Tibial nerve (tissue), 4 donors: ENCODE measurements around the gene SGCB. TPM values are rescaled to one million over a fixed set of nuclear protein-coding genes. Genes with fewer than 3 reads are reported as not detected.

Experiments used
- DNase-seq, 2 donors: peaks; one replicate each; pipeline ENCODE4 v3.0.0-alpha.2; 2019; ENCODE audit warnings: low spot score in 2 of 2
- H3K27ac ChIP-seq, 4 donors: fragments of 200-600 bp; sonication (generic) in 3 of 4; one replicate each; pipeline ENCODE4 v1.5.1; 2017 to 2019; ENCODE audit warnings: mild to moderate bottlenecking in 1 of 4
- H3K27me3 ChIP-seq, 2 donors: fragments of 200-600 bp; sonication (generic) in 1 of 2; one replicate each; pipeline versions ENCODE4 v1.5.1 to v1.6.0; 2017 to 2019
- H3K36me3 ChIP-seq, 3 donors: fragments of 200-600 bp; sonication (generic); one replicate each; pipeline ENCODE4 v1.5.1; 2018 to 2019
- H3K4me1 ChIP-seq, 4 donors: fragments of 200-600 bp; sonication (generic) in 3 of 4; one replicate each; pipeline ENCODE4 v1.5.1; 2017 to 2019
- H3K4me3 ChIP-seq, 4 donors: fragments of 200-600 bp; sonication (generic) in 3 of 4; one replicate each; pipeline ENCODE4 v1.5.1; 2017 to 2019; ENCODE audit warnings: mild to moderate bottlenecking in 1 of 4, moderate library complexity in 1 of 4
- H3K9me3 ChIP-seq, 4 donors: fragments of 200-600 bp; sonication (generic) in 3 of 4; one replicate each; pipeline ENCODE4 v1.5.1; 2017 to 2019
- EP300 ChIP-seq, 2 donors: sonication (generic); formaldehyde crosslinking; IDR thresholded peaks; one replicate each; pipeline ENCODE4 v1.6.1; 2017; ENCODE audit warnings: antibody characterized with exemption in 2 of 2, mild to moderate bottlenecking in 1 of 2
- POLR2A ChIP-seq, 2 donors: fragments of 450-650 bp; IDR thresholded peaks; one replicate each; pipeline ENCODE4 v1.6.1; 2017; ENCODE audit warnings: antibody characterized with exemption in 2 of 2, mild to moderate bottlenecking in 2 of 2, moderate library complexity in 2 of 2
- WGBS, 2 donors: methylation state at CpG; one replicate each; pipeline ENCODE4 v1.1.5; 2018; 5-methylcytosine and 5-hydroxymethylcytosine counted together
- total RNA-seq, 4 donors: library from RNA; depleted of rRNA; stranded (reverse); fragments of >200 nt; gene quantifications; one replicate each; pipeline ENCODE4 v1.1.0, GENCODE V29; 2016
- TF ChIP-seq, protein P1 (sequence below), 5 experiments: fragments of 200-600 bp in 3 of 5; fragments of 450-650 bp in 2 of 5; sonication (generic) in 3 of 5; IDR thresholded peaks; one replicate each; pipeline ENCODE4 v1.5.1; 2016 to 2019; ENCODE audit warnings: antibody characterized with exemption in 5 of 5, mild to moderate bottlenecking in 3 of 5, moderate library complexity in 2 of 5

The SGCB gene
- total RNA-seq, 4 donors from 2014 or later: 47.7 to 108 (median 73.4) TPM

- DNase-seq: no peak
- Histone ChIP-seq H3K36me3 (peaks cover 0 to 28% (median 0%) of the 10 kb centered on the region in 3 donors), H3K9me3 (no peaks in the 10 kb centered on the region), H3K4me1 (no peaks in the 10 kb centered on the region), H3K4me3 (peak overlapping the region in 1 of 4 donors; percentile 14), H3K27me3 (no peaks in the 10 kb centered on the region), H3K27ac (no peak overlapping the region)
- TF ChIP-seq POLR2A (IDR thresholded peaks at IDR 0.05) (no peak), EP300 (IDR thresholded peaks at IDR 0.05) (no peak)
- TF ChIP-seq, protein P1, sequence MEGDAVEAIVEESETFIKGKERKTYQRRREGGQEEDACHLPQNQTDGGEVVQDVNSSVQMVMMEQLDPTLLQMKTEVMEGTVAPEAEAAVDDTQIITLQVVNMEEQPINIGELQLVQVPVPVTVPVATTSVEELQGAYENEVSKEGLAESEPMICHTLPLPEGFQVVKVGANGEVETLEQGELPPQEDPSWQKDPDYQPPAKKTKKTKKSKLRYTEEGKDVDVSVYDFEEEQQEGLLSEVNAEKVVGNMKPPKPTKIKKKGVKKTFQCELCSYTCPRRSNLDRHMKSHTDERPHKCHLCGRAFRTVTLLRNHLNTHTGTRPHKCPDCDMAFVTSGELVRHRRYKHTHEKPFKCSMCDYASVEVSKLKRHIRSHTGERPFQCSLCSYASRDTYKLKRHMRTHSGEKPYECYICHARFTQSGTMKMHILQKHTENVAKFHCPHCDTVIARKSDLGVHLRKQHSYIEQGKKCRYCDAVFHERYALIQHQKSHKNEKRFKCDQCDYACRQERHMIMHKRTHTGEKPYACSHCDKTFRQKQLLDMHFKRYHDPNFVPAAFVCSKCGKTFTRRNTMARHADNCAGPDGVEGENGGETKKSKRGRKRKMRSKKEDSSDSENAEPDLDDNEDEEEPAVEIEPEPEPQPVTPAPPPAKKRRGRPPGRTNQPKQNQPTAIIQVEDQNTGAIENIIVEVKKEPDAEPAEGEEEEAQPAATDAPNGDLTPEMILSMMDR (IDR thresholded peaks at IDR 0.05): no peak
- 0 to 56% methylated on average over 1 of the region's 1 CpG for WGBS, 2 donors
These were observed 20.3 kb downstream of the SGCB start for GRCh38 chr4:52017814-52018213.

DNA sequence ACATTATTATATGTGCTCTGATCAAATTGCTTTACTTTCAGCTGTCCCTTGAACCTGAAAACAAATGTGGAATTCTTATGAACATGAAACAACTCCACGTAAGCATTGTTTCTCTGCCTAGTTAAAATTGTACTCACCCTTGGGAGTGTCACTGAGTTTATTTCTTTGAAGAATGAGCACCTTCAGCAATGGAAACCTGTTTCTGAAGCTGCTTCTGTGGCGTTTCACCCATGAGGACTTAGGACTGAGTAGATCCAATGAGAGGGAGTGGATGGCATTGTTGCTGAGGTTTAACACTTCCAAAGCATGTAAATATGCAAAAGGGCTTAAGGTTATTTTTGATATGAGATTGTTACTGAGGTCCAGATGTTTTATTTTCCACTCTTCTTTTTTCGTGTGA is 21.1 kb downstream of the SGCB start:
- no peaks in the 10 kb centered on the region for H3K27me3 ChIP-seq
- TF ChIP-seq EP300 (IDR thresholded peaks at IDR 0.05) (no peak), POLR2A (IDR thresholded peaks at IDR 0.05) (no peak)
- TF ChIP-seq, protein P1 (IDR thresholded peaks at IDR 0.05): no peak
- no peaks in the 10 kb centered on the region for H3K4me1 ChIP-seq
- WGBS, 2 donors: 73 to 80% methylated on average over 3 of the region's 3 CpGs
- H3K4me3 ChIP-seq: no peak overlapping the region
- H3K9me3 ChIP-seq: no peaks in the 10 kb centered on the region
- DNase-seq: no peak
- peaks cover 0 to 27% (median 0%) of the 10 kb centered on the region in 3 donors for H3K36me3 ChIP-seq
- H3K27ac ChIP-seq: no peak overlapping the region

DNA sequence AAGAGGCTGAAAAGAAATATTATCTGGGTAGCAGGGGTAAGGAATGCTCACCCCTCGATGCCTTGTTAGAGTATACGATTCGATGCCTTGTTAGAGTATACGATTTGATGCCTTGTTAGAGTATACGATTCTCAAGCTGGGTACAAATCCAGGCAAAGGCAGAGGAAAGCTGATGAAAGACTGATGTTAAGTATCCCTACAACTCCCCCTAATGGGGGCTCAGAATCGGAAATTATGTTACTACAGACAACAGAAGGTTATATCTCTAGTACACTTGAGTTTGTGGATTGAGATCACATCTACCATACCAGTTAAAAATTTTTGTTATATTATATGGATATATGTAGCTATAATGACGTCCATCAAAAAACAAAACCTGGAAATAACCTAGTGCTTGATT is 22.7 kb downstream of the SGCB start:
- H3K27ac ChIP-seq: no peak overlapping the region
- H3K9me3 ChIP-seq: no peaks in the 10 kb centered on the region
- no peak overlapping the region for H3K4me3 ChIP-seq
- TF ChIP-seq POLR2A (IDR thresholded peaks at IDR 0.05) (no peak), EP300 (IDR thresholded peaks at IDR 0.05) (no peak)
- TF ChIP-seq, protein P1 (IDR thresholded peaks at IDR 0.05): no peak
- DNase-seq: peak in 1 of 2 donors; percentile 42
- peaks cover 0 to 34% (median 0%) of the 10 kb centered on the region in 3 donors for H3K36me3 ChIP-seq
- H3K4me1 ChIP-seq: no peaks in the 10 kb centered on the region
- 70 to 74% methylated on average over 7 of the region's 7 CpGs for WGBS, 2 donors
- H3K27me3 ChIP-seq: no peaks in the 10 kb centered on the region

DNA sequence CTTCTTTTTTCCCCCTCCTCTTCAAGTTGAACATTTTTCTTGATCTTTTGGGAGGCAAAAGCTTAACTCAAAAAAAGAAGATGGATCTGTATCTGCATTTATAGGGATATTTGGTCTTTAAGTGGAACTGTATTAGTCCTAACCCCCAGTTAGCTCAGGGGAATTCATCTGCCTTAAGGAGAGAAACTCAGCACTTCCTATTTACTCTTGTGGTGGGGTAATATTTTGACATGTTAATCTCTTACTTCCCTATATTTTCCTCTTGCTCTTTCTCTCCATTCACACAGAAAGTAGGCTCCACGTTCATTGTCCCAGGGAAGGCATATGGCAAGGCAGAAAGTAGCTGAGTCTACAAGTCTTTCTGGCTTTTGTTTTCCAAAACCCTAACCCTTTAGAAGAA is 23.2 kb downstream of the SGCB start:
- 33 to 46% methylated on average over 1 of the region's 1 CpG for WGBS, 2 donors
- Histone ChIP-seq H3K9me3 (no peaks in the 10 kb centered on the region), H3K4me3 (no peak overlapping the region), H3K36me3 (peaks cover 0 to 39% (median 0%) of the 10 kb centered on the region in 3 donors), H3K27ac (no peak overlapping the region), H3K4me1 (no peaks in the 10 kb centered on the region), H3K27me3 (no peaks in the 10 kb centered on the region)
- TF ChIP-seq, protein P1 (IDR thresholded peaks at IDR 0.05): no peak
- TF ChIP-seq POLR2A (IDR thresholded peaks at IDR 0.05): no peak
- no peak for TF ChIP-seq EP300 (IDR thresholded peaks at IDR 0.05)
- DNase-seq: no peak

GRCh38 chr4:52012651-52013050 is 25.4 kb downstream of the SGCB start:
- Histone ChIP-seq H3K27ac (no peak overlapping the region), H3K9me3 (no peaks in the 10 kb centered on the region), H3K27me3 (no peaks in the 10 kb centered on the region), H3K4me3 (no peak overlapping the region), H3K36me3 (peaks cover 0 to 34% (median 0%) of the 10 kb centered on the region in 3 donors), H3K4me1 (no peaks in the 10 kb centered on the region)
- DNase-seq: no peak
- 88 to 91% methylated on average over 1 of the region's 1 CpG for WGBS, 2 donors
- TF ChIP-seq EP300 (IDR thresholded peaks at IDR 0.05) (no peak), POLR2A (IDR thresholded peaks at IDR 0.05) (no peak)
- TF ChIP-seq, protein P1 (IDR thresholded peaks at IDR 0.05): no peak
